Measurements from ENCODE around the gene HAX1. TPM values are rescaled to one million over a fixed set of nuclear protein-coding genes. Genes with fewer than 3 reads are reported as not detected.
"Not testable (repeated sequence)": the region's sequence is repeated elsewhere in the genome, so short reads cannot be mapped to it uniquely, and the experiment has no call there.

HAX1 gene
- total and polyA plus RNA-seq, 3 experiments from 2014 or later, result 145 to 153 (median 149) TPM

GRCh38 chr1:154309136-154309535, 36.7 kb downstream of the HAX1 start:
- POLR2A ChIA-PET; H3K4me3 Mint-ChIP-seq; DNase-seq; H3K36me3 ChIP-seq (ENCODE audit: insufficient read depth, low read length); H3K27ac ChIP-seq (ENCODE audit: low read depth, low read length); H3K4me3 ChIP-seq (ENCODE audit: low read length); H3K27me3 Mint-ChIP-seq; H3K4me1 ChIP-seq (ENCODE audit: insufficient read depth, low read length); H3K9me3 ChIP-seq (ENCODE audit: low read length); H3K9me3 Mint-ChIP-seq; H3K36me3 Mint-ChIP-seq; H3K27me3 ChIP-seq (ENCODE audit: insufficient read depth, low read length, poor library complexity, severe bottlenecking): not testable (repeated sequence)
- CTCF ChIA-PET, result interaction anchor here (1.7 kb wide), 1 partner anchor 26 kb away, joined by 5 read pairs; no protein-coding TSS in a partner anchor
- H3K27ac Mint-ChIP-seq, result peak overlapping the region in 1 of 8 donors; percentile 17
- H3K4me1 Mint-ChIP-seq, result peaks cover 0 to 11% (median 11%) of the 10 kb centered on the region in 3 donors

GRCh38 chr1:154312229-154313065, 40.0 kb downstream of the HAX1 start:
- H3K9me3 Mint-ChIP-seq; H3K9me3 ChIP-seq (ENCODE audit: low read length); H3K4me1 ChIP-seq (ENCODE audit: insufficient read depth, low read length); H3K4me3 Mint-ChIP-seq; H3K27me3 Mint-ChIP-seq; H3K4me3 ChIP-seq (ENCODE audit: low read length); POLR2A ChIA-PET; DNase-seq; H3K27ac ChIP-seq (ENCODE audit: low read depth, low read length); H3K36me3 Mint-ChIP-seq; H3K27me3 ChIP-seq (ENCODE audit: insufficient read depth, low read length, poor library complexity, severe bottlenecking); H3K36me3 ChIP-seq (ENCODE audit: insufficient read depth, low read length): not testable (repeated sequence)
- CTCF ChIA-PET, result interaction anchor here (1.0 to 1.2 kb wide), 2 partner anchors 15 to 23 kb away, joined by 3 to 4 read pairs; no protein-coding TSS in a partner anchor
- H3K4me1 Mint-ChIP-seq, result peaks cover 0 to 11% (median 10%) of the 10 kb centered on the region in 3 donors
- peak overlapping the region in 1 of 8 donors; percentile 93 for H3K27ac Mint-ChIP-seq

GRCh38 chr1:154313066-154313356, 40.6 kb downstream of the HAX1 start:
- POLR2A ChIA-PET, result no interaction called here
- H3K27me3 ChIP-seq (ENCODE audit: insufficient read depth, low read length, poor library complexity, severe bottlenecking), result no peaks in the 10 kb centered on the region
- Mint-ChIP-seq H3K4me1 (peaks cover 0 to 5% (median 4%) of the 10 kb centered on the region in 3 donors), H3K4me3 (no peak overlapping the region), H3K27me3 (peaks cover 0 to 4% of the 10 kb centered on the region in 2 donors), H3K36me3 (no peaks in the 10 kb centered on the region), H3K9me3 (peaks cover 0 to 6% (median 0%) of the 10 kb centered on the region in 5 donors), H3K27ac (no peak overlapping the region)
- H3K4me1 ChIP-seq (ENCODE audit: insufficient read depth, low read length), result no peaks in the 10 kb centered on the region
- no peak for DNase-seq
- CTCF ChIA-PET, result no interaction called here
- H3K36me3 ChIP-seq (ENCODE audit: insufficient read depth, low read length), result no peaks in the 10 kb centered on the region
- H3K9me3 ChIP-seq (ENCODE audit: low read length), result peaks cover 8% of the 10 kb centered on the region
- H3K4me3 ChIP-seq (ENCODE audit: low read length), result no peak overlapping the region
- H3K27ac ChIP-seq (ENCODE audit: low read depth, low read length), result no peak overlapping the region

- H3K9me3 ChIP-seq (ENCODE audit: low read length); H3K4me3 Mint-ChIP-seq; POLR2A ChIA-PET; H3K4me1 Mint-ChIP-seq; H3K36me3 ChIP-seq (ENCODE audit: insufficient read depth, low read length); H3K27ac Mint-ChIP-seq; H3K36me3 Mint-ChIP-seq; H3K27me3 Mint-ChIP-seq; H3K9me3 Mint-ChIP-seq; H3K4me1 ChIP-seq (ENCODE audit: insufficient read depth, low read length); DNase-seq; H3K27me3 ChIP-seq (ENCODE audit: insufficient read depth, low read length, poor library complexity, severe bottlenecking); H3K4me3 ChIP-seq (ENCODE audit: low read length); H3K27ac ChIP-seq (ENCODE audit: low read depth, low read length): not testable (repeated sequence)
- CTCF ChIA-PET, result interaction anchor here (1.0 to 1.9 kb wide), 3 partner anchors 8 to 21 kb away, joined by 3 to 7 read pairs (median 7); partner anchors contain the start of gene ATP8B2
Observed at GRCh38 chr1:154314226-154314625, 41.8 kb downstream of the HAX1 start.

- POLR2A ChIA-PET, result no interaction called here
- Histone ChIP-seq H3K4me3 (ENCODE audit: low read length) (no peak overlapping the region), H3K27ac (ENCODE audit: low read depth, low read length) (no peak overlapping the region), H3K4me1 (ENCODE audit: insufficient read depth, low read length) (no peaks in the 10 kb centered on the region), H3K9me3 (ENCODE audit: low read length) (peaks cover 8% of the 10 kb centered on the region), H3K27me3 (ENCODE audit: insufficient read depth, low read length, poor library complexity, severe bottlenecking) (no peaks in the 10 kb centered on the region), H3K36me3 (ENCODE audit: insufficient read depth, low read length) (no peaks in the 10 kb centered on the region)
- CTCF ChIA-PET, result interaction anchor here (0.6 kb wide), 1 partner anchor 127 kb away, joined by 3 read pairs; no protein-coding TSS in a partner anchor
- Mint-ChIP-seq H3K9me3 (peaks cover 0 to 6% (median 0%) of the 10 kb centered on the region in 5 donors), H3K4me3 (no peak overlapping the region), H3K4me1 (no peaks in the 10 kb centered on the region), H3K36me3 (peaks cover 0 to 1% (median 0%) of the 10 kb centered on the region in 3 donors), H3K27me3 (peaks cover 8% of the 10 kb centered on the region in 2 donors), H3K27ac (no peak overlapping the region)
- DNase-seq, result no peak
Observed at GRCh38 chr1:154316704-154317103, 44.3 kb downstream of the HAX1 start.

GRCh38 chr1:154318386-154318785, 46.0 kb downstream of the HAX1 start:
- H3K9me3 ChIP-seq (ENCODE audit: low read length), result peaks cover 8% of the 10 kb centered on the region
- no peak overlapping the region for H3K27ac ChIP-seq (ENCODE audit: low read depth, low read length)
- H3K27me3 ChIP-seq (ENCODE audit: insufficient read depth, low read length, poor library complexity, severe bottlenecking), result no peaks in the 10 kb centered on the region
- DNase-seq, result no peak
- no peaks in the 10 kb centered on the region for H3K4me1 ChIP-seq (ENCODE audit: insufficient read depth, low read length)
- peaks cover 0 to 1% (median 0%) of the 10 kb centered on the region in 3 donors for H3K36me3 Mint-ChIP-seq
- H3K9me3 Mint-ChIP-seq, result peaks cover 0 to 6% (median 0%) of the 10 kb centered on the region in 5 donors
- ChIA-PET CTCF (interaction anchor here (1.1 kb wide), 1 partner anchor 15 kb away, joined by 4 read pairs; no protein-coding TSS in a partner anchor), POLR2A (interaction anchor here (0.7 kb wide), 1 partner anchor 338 kb away, joined by 3 read pairs; no protein-coding TSS in a partner anchor)
- no peaks in the 10 kb centered on the region for H3K4me1 Mint-ChIP-seq
- no peaks in the 10 kb centered on the region for H3K36me3 ChIP-seq (ENCODE audit: insufficient read depth, low read length)
- H3K4me3 ChIP-seq (ENCODE audit: low read length), result no peak overlapping the region
- no peak overlapping the region for H3K27ac Mint-ChIP-seq
- no peak overlapping the region for H3K4me3 Mint-ChIP-seq
- peaks cover 8 to 13% of the 10 kb centered on the region in 2 donors for H3K27me3 Mint-ChIP-seq

GRCh38 chr1:154320882-154321608, 48.6 kb downstream of the HAX1 start, which contains the start of gene AQP10:
Gene AQP10 (plus strand): TSS chr1:154321093. CDS start chr1:154321156, 63 bp downstream.
- no peaks in the 10 kb centered on the region for H3K36me3 ChIP-seq (ENCODE audit: insufficient read depth, low read length)
- ChIA-PET CTCF (interaction anchor here (18.8 kb wide), 1 partner anchor 24 kb away, joined by 591 read pairs; no protein-coding TSS in a partner anchor), POLR2A (interaction anchor here (0.7 kb wide), 1 partner anchor 257 kb away, joined by 6 read pairs; no protein-coding TSS in a partner anchor)
- Mint-ChIP-seq H3K9me3 (peaks cover 0 to 6% (median 0%) of the 10 kb centered on the region in 5 donors), H3K4me3 (peak within 1 kb of the TSS in 1 of 7 donors; percentile 63), H3K27ac (peak within 1 kb of the TSS in 1 of 8 donors; percentile 36), H3K4me1 (peaks cover 7 to 16% (median 10%) of the 10 kb centered on the region in 3 donors), H3K27me3 (peaks cover 4 to 13% of the 10 kb centered on the region in 2 donors), H3K36me3 (peaks cover 0 to 9% (median 1%) of the 10 kb centered on the region in 3 donors)
- peaks cover 7% of the 10 kb centered on the region for H3K4me1 ChIP-seq (ENCODE audit: insufficient read depth, low read length)
- H3K4me3 ChIP-seq (ENCODE audit: low read length), result no peak within 1 kb of the TSS
- no peaks in the 10 kb centered on the region for H3K27me3 ChIP-seq (ENCODE audit: insufficient read depth, low read length, poor library complexity, severe bottlenecking)
- no peak for DNase-seq
- H3K9me3 ChIP-seq (ENCODE audit: low read length), result peaks cover 8% of the 10 kb centered on the region
- H3K27ac ChIP-seq (ENCODE audit: low read depth, low read length), result peak within 1 kb of the TSS; percentile 11

GRCh38 chr1:154321609-154321934, 49.1 kb downstream of the HAX1 start:
- CTCF ChIA-PET, result interaction anchor here (18.8 kb wide), 1 partner anchor 24 kb away, joined by 591 read pairs; no protein-coding TSS in a partner anchor
- H3K4me1 ChIP-seq (ENCODE audit: insufficient read depth, low read length), result peaks cover 11% of the 10 kb centered on the region
- H3K27ac ChIP-seq (ENCODE audit: low read depth, low read length); H3K27me3 ChIP-seq (ENCODE audit: insufficient read depth, low read length, poor library complexity, severe bottlenecking); H3K9me3 ChIP-seq (ENCODE audit: low read length); H3K36me3 Mint-ChIP-seq; POLR2A ChIA-PET; H3K4me3 ChIP-seq (ENCODE audit: low read length); DNase-seq; H3K9me3 Mint-ChIP-seq; H3K36me3 ChIP-seq (ENCODE audit: insufficient read depth, low read length): not testable (repeated sequence)
- Mint-ChIP-seq H3K27me3 (peaks cover 4 to 13% of the 10 kb centered on the region in 2 donors), H3K4me3 (peak overlapping the region in 1 of 7 donors; percentile 34), H3K27ac (peak overlapping the region in 1 of 8 donors; percentile 36), H3K4me1 (peaks cover 12 to 21% (median 16%) of the 10 kb centered on the region in 3 donors)

Data from CD8-positive, alpha-beta memory T cell (primary cell).